ENCODE data around the gene RHOB.

The RHOB gene

DNA sequence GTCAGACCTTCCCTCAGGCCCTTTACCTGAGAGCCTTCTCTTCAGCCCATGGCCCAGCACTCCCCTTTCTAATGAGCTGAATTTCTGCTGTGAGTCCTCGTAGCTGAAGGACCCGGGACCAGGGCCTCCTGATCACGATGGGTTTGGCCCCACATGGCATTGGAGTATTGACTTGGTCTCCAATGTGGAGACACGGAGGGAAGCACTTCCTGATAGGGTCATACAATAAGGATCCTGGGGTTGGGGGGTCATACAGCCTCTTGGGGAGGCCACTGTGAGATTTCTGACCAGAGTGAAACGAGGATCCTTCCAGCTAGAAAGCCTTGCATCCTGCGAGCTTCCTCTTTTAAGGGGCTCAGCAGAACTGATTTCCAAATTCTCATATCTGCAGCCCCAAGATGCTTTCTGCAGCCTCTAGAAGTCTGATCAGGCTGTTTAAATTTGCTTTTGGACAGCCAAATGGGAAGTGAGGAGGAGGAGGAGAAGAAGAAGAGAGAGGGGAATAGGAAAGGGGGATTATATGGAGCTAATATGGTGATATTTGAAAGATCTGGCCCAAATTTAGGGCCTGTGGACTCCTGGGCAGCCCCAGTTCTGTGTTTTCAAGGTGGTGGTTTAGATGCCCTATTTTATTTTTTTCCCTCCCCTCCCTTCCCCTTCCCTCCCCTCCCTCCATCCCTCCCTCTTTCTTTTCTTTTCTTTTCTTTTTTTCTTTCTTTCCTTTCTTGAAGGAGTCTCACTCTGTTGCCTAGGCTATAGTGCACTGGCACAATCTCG, 38.9 kb downstream of the RHOB start:
- TF ChIP-seq, protein P1, sequence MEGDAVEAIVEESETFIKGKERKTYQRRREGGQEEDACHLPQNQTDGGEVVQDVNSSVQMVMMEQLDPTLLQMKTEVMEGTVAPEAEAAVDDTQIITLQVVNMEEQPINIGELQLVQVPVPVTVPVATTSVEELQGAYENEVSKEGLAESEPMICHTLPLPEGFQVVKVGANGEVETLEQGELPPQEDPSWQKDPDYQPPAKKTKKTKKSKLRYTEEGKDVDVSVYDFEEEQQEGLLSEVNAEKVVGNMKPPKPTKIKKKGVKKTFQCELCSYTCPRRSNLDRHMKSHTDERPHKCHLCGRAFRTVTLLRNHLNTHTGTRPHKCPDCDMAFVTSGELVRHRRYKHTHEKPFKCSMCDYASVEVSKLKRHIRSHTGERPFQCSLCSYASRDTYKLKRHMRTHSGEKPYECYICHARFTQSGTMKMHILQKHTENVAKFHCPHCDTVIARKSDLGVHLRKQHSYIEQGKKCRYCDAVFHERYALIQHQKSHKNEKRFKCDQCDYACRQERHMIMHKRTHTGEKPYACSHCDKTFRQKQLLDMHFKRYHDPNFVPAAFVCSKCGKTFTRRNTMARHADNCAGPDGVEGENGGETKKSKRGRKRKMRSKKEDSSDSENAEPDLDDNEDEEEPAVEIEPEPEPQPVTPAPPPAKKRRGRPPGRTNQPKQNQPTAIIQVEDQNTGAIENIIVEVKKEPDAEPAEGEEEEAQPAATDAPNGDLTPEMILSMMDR (IDR thresholded peaks at IDR 0.05), result no peak
- H3K27me3 Mint-ChIP-seq (ENCODE audit: low read depth, poor library complexity), result peaks cover 14% of the 10 kb centered on the region
- no peaks in the 10 kb centered on the region for H3K9me3 Mint-ChIP-seq
- H3K27ac Mint-ChIP-seq, result no peak overlapping the region
- no peak overlapping the region for H3K4me3 Mint-ChIP-seq
- DNase-seq, result no peak
- H3K4me1 Mint-ChIP-seq, result peaks cover 55% of the 10 kb centered on the region
- no peaks in the 10 kb centered on the region for H3K36me3 Mint-ChIP-seq (ENCODE audit: low read depth)

DNA sequence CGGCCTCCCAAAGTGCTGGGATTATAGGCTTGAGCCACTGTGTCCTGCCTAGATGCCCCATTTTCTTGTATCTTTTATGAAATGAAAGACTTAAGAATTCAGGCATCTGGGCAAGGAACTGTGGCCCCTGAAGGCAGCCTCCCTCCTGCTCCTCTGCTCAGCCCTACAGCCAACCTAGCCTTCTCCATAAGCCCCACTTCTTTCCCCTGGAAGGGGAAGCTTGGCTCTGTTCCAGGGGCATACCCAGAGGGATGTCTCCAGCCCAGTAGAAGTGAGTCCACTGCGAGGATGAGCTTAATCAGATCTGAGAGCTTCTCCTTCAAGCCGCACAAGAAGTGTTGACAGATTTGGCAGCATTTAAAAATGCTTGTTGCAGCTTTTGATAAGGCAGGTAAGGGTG, 39.7 kb downstream of the RHOB start:
- Mint-ChIP-seq H3K36me3 (ENCODE audit: low read depth) (no peaks in the 10 kb centered on the region), H3K4me3 (no peak overlapping the region), H3K9me3 (no peaks in the 10 kb centered on the region), H3K4me1 (peaks cover 63% of the 10 kb centered on the region), H3K27ac (no peak overlapping the region), H3K27me3 (ENCODE audit: low read depth, poor library complexity) (peaks cover 15% of the 10 kb centered on the region)
- no peak for DNase-seq
- TF ChIP-seq, protein P1 (IDR thresholded peaks at IDR 0.05), result no peak

DNA sequence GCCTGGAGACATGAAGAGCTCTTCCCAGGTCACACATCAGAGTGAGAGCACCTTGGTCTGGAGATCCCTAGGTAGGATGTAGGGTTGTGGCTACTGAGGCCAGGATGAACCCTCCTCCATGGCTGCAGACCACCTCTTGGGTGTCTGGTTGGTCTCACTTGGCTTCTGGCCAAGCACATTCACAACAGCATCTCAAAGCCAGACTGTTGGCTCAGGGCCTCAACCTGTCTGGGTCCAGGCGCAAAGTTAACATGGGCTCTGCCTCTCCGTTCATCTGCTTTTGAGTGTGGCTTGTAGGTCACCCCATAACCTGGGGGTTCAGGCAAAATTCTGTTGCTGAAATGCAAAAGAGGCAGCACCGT, 40.1 kb downstream of the RHOB start:
- Mint-ChIP-seq H3K9me3 (no peaks in the 10 kb centered on the region), H3K27me3 (ENCODE audit: low read depth, poor library complexity) (peaks cover 15% of the 10 kb centered on the region), H3K27ac (no peak overlapping the region), H3K4me3 (no peak overlapping the region), H3K4me1 (peaks cover 65% of the 10 kb centered on the region), H3K36me3 (ENCODE audit: low read depth) (no peaks in the 10 kb centered on the region)
- TF ChIP-seq, protein P1 (IDR thresholded peaks at IDR 0.05), result no peak
- no peak for DNase-seq

DNA sequence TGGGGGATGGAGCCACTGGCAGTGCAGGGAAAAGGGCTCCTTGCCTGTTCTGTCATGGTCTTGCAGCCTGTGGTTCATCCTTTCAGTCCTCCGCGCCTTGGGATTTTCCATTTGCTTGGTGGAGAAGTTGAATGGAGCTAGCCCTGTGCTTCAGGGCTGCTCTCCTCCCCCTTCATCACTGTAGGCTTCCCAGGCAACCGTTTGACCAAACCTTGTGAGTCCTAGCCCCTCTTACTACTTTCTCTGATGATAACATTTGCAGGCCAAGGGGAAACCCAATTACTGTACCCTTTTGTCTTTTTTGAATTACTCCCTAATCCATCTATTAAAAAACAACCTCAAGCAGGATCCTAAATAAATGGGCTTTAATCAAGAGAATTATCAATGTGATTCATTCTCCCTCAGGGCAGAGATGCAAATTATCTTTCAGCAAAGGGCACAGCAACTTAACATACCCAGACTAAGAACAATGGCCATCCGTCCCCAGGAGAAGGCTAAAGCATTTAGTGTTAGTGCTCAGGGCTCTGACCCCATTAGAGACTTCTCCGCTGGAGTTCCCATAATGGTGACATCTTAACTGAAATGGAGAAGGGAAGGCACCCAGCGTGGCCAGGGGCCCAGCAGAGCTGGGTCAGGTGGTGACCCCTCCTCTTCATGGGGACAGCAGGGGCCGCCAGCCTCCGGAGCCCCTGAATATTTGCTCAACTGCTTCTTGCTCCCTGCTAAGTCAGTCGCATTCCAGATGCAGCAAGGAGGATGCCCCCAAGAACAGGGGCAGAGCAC, 40.7 kb downstream of the RHOB start:
- DNase-seq, result no peak
- H3K4me3 Mint-ChIP-seq, result no peak overlapping the region
- H3K27me3 Mint-ChIP-seq (ENCODE audit: low read depth, poor library complexity), result peaks cover 15% of the 10 kb centered on the region
- H3K36me3 Mint-ChIP-seq (ENCODE audit: low read depth), result no peaks in the 10 kb centered on the region
- H3K4me1 Mint-ChIP-seq, result peaks cover 65% of the 10 kb centered on the region
- H3K9me3 Mint-ChIP-seq, result no peaks in the 10 kb centered on the region
- H3K27ac Mint-ChIP-seq, result no peak overlapping the region
- TF ChIP-seq, protein P1 (IDR thresholded peaks at IDR 0.05), result no peak

DNA sequence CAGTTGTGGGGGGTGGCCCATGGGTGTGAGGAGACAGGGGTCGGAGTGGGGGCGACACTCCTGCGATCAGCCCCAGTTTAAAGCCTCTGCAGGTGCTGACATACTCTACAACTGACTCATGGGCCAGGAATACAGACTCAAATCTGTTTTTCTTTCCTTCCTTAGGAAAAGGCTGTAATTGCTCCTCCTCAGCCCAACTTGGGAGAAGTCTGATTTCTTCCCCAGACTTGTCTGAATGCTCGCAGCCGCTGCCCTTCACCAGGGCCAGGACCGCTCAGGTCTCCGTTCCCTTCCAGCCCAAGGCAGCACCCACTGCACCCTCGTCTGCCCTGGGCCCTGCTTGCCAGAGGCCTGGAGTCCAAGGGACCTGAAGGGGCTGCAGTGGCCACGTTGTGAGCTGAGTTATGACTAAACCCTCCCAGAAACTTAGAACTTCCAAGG, 41.3 kb downstream of the RHOB start:
- TF ChIP-seq, protein P1 (IDR thresholded peaks at IDR 0.05), result no peak
- H3K4me3 Mint-ChIP-seq, result no peak overlapping the region
- no peaks in the 10 kb centered on the region for H3K36me3 Mint-ChIP-seq (ENCODE audit: low read depth)
- H3K9me3 Mint-ChIP-seq, result no peaks in the 10 kb centered on the region
- peaks cover 63% of the 10 kb centered on the region for H3K4me1 Mint-ChIP-seq
- H3K27ac Mint-ChIP-seq, result no peak overlapping the region
- peaks cover 15% of the 10 kb centered on the region for H3K27me3 Mint-ChIP-seq (ENCODE audit: low read depth, poor library complexity)
- no peak for DNase-seq
